Hippocampal formation (tissue), 2 donors: ENCODE data around the gene GNAO1.
"Not testable (repeated sequence)": the region's sequence is repeated elsewhere in the genome, so short reads cannot be mapped to it uniquely, and the experiment has no call there.

Experiments used
- DNase-seq, 2 donors: peaks; one replicate each; lab custom pipeline; 2025; lab: John Stamatoyannopoulos, UW

Gene GNAO1

GRCh38 chr16:56389554-56389953, 198.3 kb downstream of the GNAO1 start:
- no peak for DNase-seq

GRCh38 chr16:56396724-56397123, 205.4 kb downstream of the GNAO1 start:
- not testable (repeated sequence) for DNase-seq

GRCh38 chr16:56399047-56399446, 207.8 kb downstream of the GNAO1 start:
- DNase-seq, result no peak

- DNase-seq, result no peak
Measured at GRCh38 chr16:56399486-56399885, 208.2 kb downstream of the GNAO1 start.

GRCh38 chr16:56400458-56400857, 209.2 kb downstream of the GNAO1 start:
- DNase-seq, result no peak

- no peak for DNase-seq
Measured at GRCh38 chr16:56401482-56401881, 210.2 kb downstream of the GNAO1 start.

- no peak for DNase-seq
Measured at GRCh38 chr16:56405977-56406672, 214.8 kb downstream of the GNAO1 start.
